Measurements from ENCODE around the gene SCYGR7. TPM values are rescaled to one million over a fixed set of nuclear protein-coding genes. Genes with fewer than 3 reads are reported as not detected.

The SCYGR7 gene
- not detected in 2 replicates for total RNA-seq

GRCh38 chr2:227728035-227728434 is at the start of gene SCYGR7:
Gene SCYGR7, plus strand, starts transcription at chr2:227728335. Its CDS starts 0 bp downstream, at chr2:227728335.

DNA sequence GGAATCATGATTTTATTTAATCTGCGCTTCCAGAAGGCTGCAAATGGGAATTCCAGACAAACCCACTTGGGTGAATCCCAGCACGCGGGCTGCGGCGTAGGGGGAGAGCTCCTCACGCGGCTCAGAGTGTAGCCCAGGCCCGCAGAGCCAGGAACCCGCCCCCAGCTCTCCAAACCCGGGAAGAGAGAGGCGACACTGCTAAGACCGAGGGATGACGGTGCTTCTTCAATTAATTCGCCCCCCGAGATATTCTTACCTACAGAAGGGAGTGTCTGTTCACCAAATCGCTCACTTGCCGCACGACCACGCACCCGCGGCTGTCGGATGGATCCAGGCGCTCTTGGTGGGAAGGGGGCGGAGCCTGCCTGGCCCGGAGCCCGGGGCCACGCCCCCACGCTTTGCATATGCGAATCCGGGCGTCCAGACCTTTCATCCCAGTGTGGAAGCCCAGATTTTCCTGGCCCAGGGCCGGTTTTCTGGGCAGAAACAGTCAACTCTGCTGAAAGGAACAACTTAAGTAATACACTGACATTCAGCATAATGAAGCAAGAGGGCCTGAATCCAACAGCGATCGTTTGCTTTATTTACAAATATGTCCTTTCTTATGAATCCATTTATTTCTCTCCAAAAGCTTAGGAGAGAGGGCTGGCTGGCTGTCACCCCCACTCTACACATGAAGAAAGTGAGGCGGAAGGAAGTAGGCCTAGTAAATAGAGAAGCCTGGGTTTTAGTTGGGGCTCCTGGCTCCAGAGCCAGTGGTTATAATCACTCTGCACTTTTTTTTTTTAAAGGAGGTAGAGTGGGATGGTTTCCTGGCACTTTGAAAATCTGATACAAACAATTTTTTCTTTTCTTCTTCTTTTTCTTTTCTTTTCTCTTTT is 10.2 kb upstream of the SCYGR7 start, which contains the start of gene SLC19A3:
Gene SLC19A3 (minus strand): TSS at position 342 of the 881 bp plus-strand sequence. CDS start 15,710 bp downstream, outside the sequence.

DNA sequence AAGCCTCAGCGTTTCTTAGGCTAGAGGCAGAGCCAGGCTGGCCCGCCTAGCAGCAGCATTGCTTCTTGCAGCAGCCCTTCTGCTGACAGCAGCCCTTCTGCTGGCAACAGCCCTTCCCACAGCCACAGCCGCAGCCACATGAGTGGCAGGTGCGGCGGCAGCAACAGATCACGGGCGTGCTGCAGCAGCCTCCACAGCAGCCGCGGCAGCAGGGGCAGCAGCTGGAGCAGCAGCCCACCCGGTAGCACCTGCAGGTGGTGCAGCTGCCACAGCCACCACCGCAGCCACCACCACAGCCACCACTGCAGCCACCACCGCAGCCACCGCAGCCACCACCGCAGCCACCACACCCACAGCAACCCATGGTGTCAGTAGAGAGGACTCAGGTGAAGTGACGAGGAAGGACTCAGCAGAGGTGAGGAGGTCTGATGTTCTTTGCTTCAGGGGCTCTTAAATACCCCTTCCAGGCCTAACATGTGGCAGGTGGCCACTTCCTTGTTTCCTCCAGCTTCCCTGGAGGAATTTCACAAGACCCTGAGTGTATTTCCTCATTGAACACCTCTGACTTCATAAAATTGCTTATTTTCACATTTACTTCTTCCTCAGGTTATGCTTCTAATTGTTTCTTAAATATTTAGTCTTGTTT is 3.6 kb upstream of the SCYGR7 start, which contains the start of gene SCYGR6:
Gene SCYGR6 (minus strand): TSS at position 364 of the 646 bp plus-strand sequence. CDS start 0 bp downstream, at position 364.

DNA sequence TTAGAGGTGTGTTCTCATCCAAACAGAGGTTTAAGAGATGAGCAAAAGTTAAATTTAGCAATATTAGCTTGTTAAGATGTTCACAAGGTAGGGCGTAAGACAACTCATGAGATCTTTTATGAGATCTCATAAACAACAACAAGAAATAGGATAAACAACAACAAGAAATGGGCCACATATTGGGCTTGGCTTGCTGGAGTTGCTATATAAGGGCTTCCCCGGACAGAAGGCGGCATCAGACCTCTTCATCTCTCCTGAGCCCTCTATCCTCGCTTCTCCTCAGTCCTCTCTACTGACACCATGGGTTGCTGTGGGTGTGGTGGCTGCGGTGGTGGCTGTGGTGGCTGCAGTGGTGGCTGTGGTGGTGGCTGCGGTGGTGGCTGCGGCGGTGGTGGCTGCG is 17.5 kb downstream of the SCYGR7 start, which contains the start of gene SCYGR8:
Gene SCYGR8 (plus strand): TSS at position 301 of the 400 bp plus-strand sequence. CDS start 0 bp downstream, at position 301.

Other genes starting within 250 kb of the SCYGR7 start
- gene SCYGR2, start 129.4 kb upstream of the SCYGR7 start, total RNA-seq, result not detected in 2 replicates
- gene SCYGR3, start 113.5 kb upstream of the SCYGR7 start, total RNA-seq, result not detected in 2 replicates
- gene SCYGR4, start 110.8 kb upstream of the SCYGR7 start, total RNA-seq, result not detected in 2 replicates
- gene SCYGR5, start 61.5 kb upstream of the SCYGR7 start, total RNA-seq, result not detected in 2 replicates
- gene SLC19A3, start 10.3 kb upstream of the SCYGR7 start, total RNA-seq, result under 0.01 and 0.15 TPM in 2 replicates
- not detected in 2 replicates for gene SCYGR6, start 3.6 kb upstream of the SCYGR7 start, total RNA-seq
- gene SCYGR8, start 17.6 kb downstream of the SCYGR7 start, total RNA-seq, result not detected in 2 replicates
- 0.65 TPM in 1 of 2 replicates, not detected in the other for gene CCL20, start 85.5 kb downstream of the SCYGR7 start, total RNA-seq
- 13.1 and 17.5 TPM in 2 replicates for gene DAW1, start 143.3 kb downstream of the SCYGR7 start, total RNA-seq

Measured in epithelial cell of umbilical artery (primary cell).